SK-N-SH treated with all-trans-retinoic acid at 6 μM for 48 hours (cell line): ENCODE data around the gene HSPA5.

Experiments used
- ATAC-seq: fragments of 200-7000 bp; cut with Tn5 transposase; 3 replicates; pipeline ENCODE4 v1.9.1; 2020; ENCODE audit warnings: mild to moderate bottlenecking, moderate library complexity
- ARNTL ChIP-seq: fragments of 450-650 bp; formaldehyde crosslinking; IDR thresholded peaks from 2 replicates; pipeline ENCODE4 v1.5.0; 2020; ENCODE audit warnings: low read depth, mild to moderate bottlenecking, moderate library complexity, borderline replicate concordance
- BACH2 ChIP-seq: fragments of 250-450 bp; sonication (Bioruptor Pico); IDR thresholded peaks from 2 replicates; pipeline ENCODE4 v1.9.0; 2021; ENCODE audit warnings: mild to moderate bottlenecking, borderline replicate concordance
- CREB5 ChIP-seq: fragments of 250-450 bp; sonication (Bioruptor Pico); IDR thresholded peaks from 2 replicates; pipeline ENCODE4 v1.5.1; 2020; ENCODE audit warnings: low read depth, mild to moderate bottlenecking, moderate library complexity
- CSDC2 ChIP-seq: fragments of 250-450 bp; sonication (Bioruptor Pico); IDR thresholded peaks from 2 replicates; pipeline ENCODE4 v1.5.0; 2020; ENCODE audit warnings: mild to moderate bottlenecking, moderate library complexity
- ESRRG ChIP-seq: fragments of 250-450 bp; sonication (Bioruptor Pico); IDR thresholded peaks from 2 replicates; pipeline ENCODE4 v1.6.1; 2021; ENCODE audit warnings: mild to moderate bottlenecking
- GLIS3 ChIP-seq: fragments of 250-450 bp; sonication (Bioruptor Pico); IDR thresholded peaks from 2 replicates; pipeline ENCODE4 v1.5.0; 2020; ENCODE audit warnings: mild to moderate bottlenecking, moderate library complexity
- OSR1 ChIP-seq: fragments of 250-450 bp; sonication (Bioruptor Pico); IDR thresholded peaks from 2 replicates; pipeline ENCODE4 v1.8.0; 2022; ENCODE audit warnings: moderate library complexity, mild to moderate bottlenecking, inconsistent platforms
- PATZ1 ChIP-seq: fragments of 250-450 bp; sonication (Bioruptor Pico); IDR thresholded peaks from 2 replicates; pipeline ENCODE4 v1.8.0; 2020; ENCODE audit warnings: mild to moderate bottlenecking, moderate library complexity, borderline replicate concordance
- POU6F1 ChIP-seq: fragments of 250-450 bp; sonication (Bioruptor Pico); IDR thresholded peaks from 2 replicates; pipeline ENCODE4 v1.8.0; 2021; ENCODE audit warnings: low read depth, mild to moderate bottlenecking, moderate library complexity, borderline replicate concordance
- PPARA ChIP-seq: fragments of 250-450 bp; sonication (Bioruptor Pico); IDR thresholded peaks from 2 replicates; pipeline ENCODE4 v1.5.0; 2020; ENCODE audit warnings: mild to moderate bottlenecking, borderline replicate concordance
- RARB ChIP-seq: fragments of 250-450 bp; sonication (Bioruptor Pico); IDR thresholded peaks from 2 replicates; pipeline ENCODE4 v1.8.0; 2021; ENCODE audit warnings: mild to moderate bottlenecking, moderate library complexity
- SNAI2 ChIP-seq: fragments of 250-450 bp; sonication (Bioruptor Pico); IDR thresholded peaks from 2 replicates; pipeline ENCODE4 v1.5.0; 2020; ENCODE audit warnings: mild to moderate bottlenecking, moderate library complexity
- TCF4 ChIP-seq: fragments of 250-450 bp; sonication (Bioruptor Pico); IDR thresholded peaks from 2 replicates; pipeline ENCODE4 v1.8.0; 2021; ENCODE audit warnings: mild to moderate bottlenecking, moderate library complexity, borderline replicate concordance
- TOX ChIP-seq: fragments of 250-450 bp; sonication (Bioruptor Pico); IDR thresholded peaks from 2 replicates; pipeline ENCODE4 v1.8.0; 2021; ENCODE audit warnings: mild to moderate bottlenecking, moderate library complexity, borderline replicate concordance
- TSHZ2 ChIP-seq: fragments of 250-450 bp; sonication (Bioruptor Pico); IDR thresholded peaks from 2 replicates; pipeline ENCODE4 v1.5.0; 2020; ENCODE audit warnings: mild to moderate bottlenecking, moderate library complexity
- ZC3H10 ChIP-seq: fragments of 250-450 bp; sonication (Bioruptor Pico); IDR thresholded peaks from 2 replicates; pipeline ENCODE4 v1.5.1; 2021; ENCODE audit warnings: mild to moderate bottlenecking, moderate library complexity
- ZFP3 ChIP-seq: fragments of 250-450 bp; sonication (Bioruptor Pico); IDR thresholded peaks from 2 replicates; pipeline ENCODE4 v1.5.0; 2020; ENCODE audit warnings: mild to moderate bottlenecking, moderate library complexity
- ZNF565 ChIP-seq: fragments of 450-650 bp; formaldehyde crosslinking; conservative IDR thresholded peaks from 2 replicates; pipeline ENCODE4 v1.5.0; 2020; ENCODE audit warnings: low read depth, mild to moderate bottlenecking, moderate library complexity
- ZNF70 ChIP-seq: fragments of 450-650 bp; formaldehyde crosslinking; IDR thresholded peaks from 2 replicates; pipeline ENCODE4 v1.5.0; 2020; ENCODE audit warnings: mild to moderate bottlenecking, moderate library complexity
- ZNF8 ChIP-seq: fragments of 450-650 bp; formaldehyde crosslinking; IDR thresholded peaks from 2 replicates; pipeline ENCODE4 v1.5.0; 2020; ENCODE audit warnings: mild to moderate bottlenecking, moderate library complexity
- TF ChIP-seq, protein P1 (sequence below): fragments of 250-450 bp; sonication (Bioruptor Pico); IDR thresholded peaks from 2 replicates; pipeline ENCODE4 v1.5.1; 2021; ENCODE audit warnings: mild to moderate bottlenecking, moderate library complexity

Gene HSPA5

DNA sequence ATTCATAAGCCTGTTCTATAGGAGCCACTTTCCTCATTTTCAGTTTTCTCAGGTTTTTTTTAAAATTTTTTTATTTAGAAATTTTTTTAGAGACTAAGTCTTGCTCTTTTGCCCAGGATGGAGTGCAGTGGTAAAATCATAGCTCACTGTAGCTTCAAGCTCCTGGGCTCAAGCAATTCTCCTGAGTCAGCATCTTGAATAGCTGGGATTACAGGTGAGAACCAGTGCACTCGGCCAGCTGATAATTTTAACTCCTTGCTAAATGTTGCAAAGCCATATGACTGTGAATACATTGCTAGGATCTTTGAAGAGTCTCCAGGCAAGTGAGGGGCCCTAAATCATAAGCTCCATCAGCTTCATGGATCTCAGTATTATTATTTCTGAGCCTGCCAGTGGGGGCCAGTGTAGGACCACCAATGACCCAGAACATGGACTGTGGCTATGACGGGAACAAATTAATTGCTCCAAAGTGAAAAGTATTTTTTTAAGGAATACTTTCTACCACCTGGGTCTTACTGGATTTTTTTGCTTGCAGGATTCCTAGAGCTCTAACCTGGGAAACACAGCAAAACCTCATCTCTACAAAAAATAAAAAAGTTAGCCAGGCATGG, 14.7 kb upstream of the HSPA5 start:
- ATAC-seq = peak; percentile 84
- no peak for TF ChIP-seq ZFP3 (CRISPR knock-in tag)
- TF ChIP-seq CREB5 (CRISPR knock-in tag) = no peak
- no peak for TF ChIP-seq TCF4 (CRISPR knock-in tag)
- no peak for TF ChIP-seq ARNTL (CRISPR knock-in tag)
- no peak for TF ChIP-seq RARB (CRISPR knock-in tag)
- no peak for TF ChIP-seq TSHZ2 (CRISPR knock-in tag)
- TF ChIP-seq, protein P1, sequence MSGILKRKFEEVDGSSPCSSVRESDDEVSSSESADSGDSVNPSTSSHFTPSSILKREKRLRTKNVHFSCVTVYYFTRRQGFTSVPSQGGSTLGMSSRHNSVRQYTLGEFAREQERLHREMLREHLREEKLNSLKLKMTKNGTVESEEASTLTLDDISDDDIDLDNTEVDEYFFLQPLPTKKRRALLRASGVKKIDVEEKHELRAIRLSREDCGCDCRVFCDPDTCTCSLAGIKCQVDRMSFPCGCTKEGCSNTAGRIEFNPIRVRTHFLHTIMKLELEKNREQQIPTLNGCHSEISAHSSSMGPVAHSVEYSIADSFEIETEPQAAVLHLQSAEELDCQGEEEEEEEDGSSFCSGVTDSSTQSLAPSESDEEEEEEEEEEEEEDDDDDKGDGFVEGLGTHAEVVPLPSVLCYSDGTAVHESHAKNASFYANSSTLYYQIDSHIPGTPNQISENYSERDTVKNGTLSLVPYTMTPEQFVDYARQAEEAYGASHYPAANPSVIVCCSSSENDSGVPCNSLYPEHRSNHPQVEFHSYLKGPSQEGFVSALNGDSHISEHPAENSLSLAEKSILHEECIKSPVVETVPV (CRISPR knock-in tag) = no peak
- TF ChIP-seq CSDC2 (CRISPR knock-in tag) = no peak
- TF ChIP-seq PATZ1 (CRISPR knock-in tag) = no peak
- TF ChIP-seq TOX (CRISPR knock-in tag) = no peak
- no peak for TF ChIP-seq ZNF70 (CRISPR knock-in tag)
- TF ChIP-seq, all 23 proteins: peak for 0

DNA sequence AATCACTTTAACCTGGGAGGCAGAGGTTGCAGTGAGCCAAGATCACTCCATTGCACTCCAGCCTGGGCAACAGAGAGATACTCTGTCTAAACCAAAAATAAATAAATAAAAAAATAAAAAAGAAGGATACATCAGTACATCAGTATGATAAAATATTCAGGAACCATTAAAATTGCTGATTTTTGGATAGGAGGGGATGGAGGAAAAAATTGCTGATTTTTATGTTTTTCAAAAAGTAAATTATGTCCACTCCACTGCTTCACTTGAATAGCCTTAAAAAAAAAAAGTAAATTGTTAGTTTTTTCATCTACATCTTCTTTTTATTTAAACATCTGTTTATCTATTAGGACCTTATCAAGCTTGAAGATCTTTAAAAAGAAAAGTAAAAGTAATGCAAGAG, 13.1 kb upstream of the HSPA5 start:
- ATAC-seq = no peak
- TF ChIP-seq CSDC2 (CRISPR knock-in tag) (no peak), TCF4 (CRISPR knock-in tag) (no peak), ZNF565 (CRISPR knock-in tag) (no peak), ZC3H10 (no peak), BACH2 (CRISPR knock-in tag) (no peak), PPARA (no peak), SNAI2 (CRISPR knock-in tag) (no peak), RARB (CRISPR knock-in tag) (no peak), POU6F1 (CRISPR knock-in tag) (no peak)

DNA sequence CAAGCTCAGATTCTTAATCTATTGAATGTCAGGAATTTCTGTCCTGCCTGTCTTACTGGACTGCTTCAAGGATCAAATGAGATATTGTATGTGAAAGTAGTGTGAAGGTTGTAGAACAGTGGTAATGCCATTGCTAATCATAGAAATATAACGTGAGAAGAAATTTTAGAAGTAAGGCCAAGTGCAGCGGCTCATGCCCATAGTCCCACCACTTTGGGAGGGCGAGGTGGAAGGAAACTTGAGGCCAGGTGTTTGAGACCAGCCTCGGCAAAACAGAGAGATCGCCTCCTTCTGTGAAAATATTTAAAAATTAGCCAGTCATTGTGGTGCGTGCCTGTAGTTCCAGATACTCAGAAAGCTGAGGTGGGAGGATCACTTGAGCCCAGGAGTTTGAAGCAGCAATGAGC, 5.1 kb upstream of the HSPA5 start:
- no peak for TF ChIP-seq BACH2 (CRISPR knock-in tag)
- no peak for TF ChIP-seq SNAI2 (CRISPR knock-in tag)
- TF ChIP-seq ESRRG (CRISPR knock-in tag) = no peak
- no peak for TF ChIP-seq OSR1
- no peak for TF ChIP-seq TOX (CRISPR knock-in tag)
- no peak for TF ChIP-seq RARB (CRISPR knock-in tag)
- TF ChIP-seq ARNTL (CRISPR knock-in tag) = no peak
- no peak for TF ChIP-seq ZNF8 (CRISPR knock-in tag)
- TF ChIP-seq, protein P1 (CRISPR knock-in tag) = no peak
- TF ChIP-seq TCF4 (CRISPR knock-in tag) = no peak
- no peak for TF ChIP-seq GLIS3 (CRISPR knock-in tag)
- no peak for TF ChIP-seq ZFP3 (CRISPR knock-in tag)
- no peak for ATAC-seq
